Hepatocyte (in vitro differentiated cells): ENCODE data around the gene CHST11.

Experiments used
- CTCF ChIP-seq: fragments of 200-600 bp; sonication (generic); IDR thresholded peaks from 2 replicates; pipeline ENCODE4 v1.5.1; 2016; ENCODE audit warnings: antibody characterized with exemption, mild to moderate bottlenecking; ENCODE audit not compliant: poor library complexity
- EZH2 ChIP-seq: fragments of 200-600 bp; sonication (generic); IDR thresholded peaks from 2 replicates; pipeline ENCODE4 v1.6.1; 2016; ENCODE audit warnings: antibody characterized with exemption, mild to moderate bottlenecking, borderline replicate concordance
- EZH2phosphoT487 ChIP-seq: fragments of 200-600 bp; sonication (generic); IDR thresholded peaks from one replicate; pipeline ENCODE4 v1.6.1; 2018; ENCODE audit warnings: antibody characterized with exemption, mild to moderate bottlenecking, low read depth, moderate library complexity; ENCODE audit not compliant: unreplicated experiment, severe bottlenecking

GRCh38 chr12:104596134-104596799, 139.5 kb downstream of the CHST11 start:
- TF ChIP-seq EZH2phosphoT487 (no peak), CTCF (no peak), EZH2 (no peak)
